ENCODE results near the gene KLKB1. TPM values are rescaled to one million over a fixed set of nuclear protein-coding genes. Genes with fewer than 3 reads are reported as not detected.

KLKB1 gene
- total RNA-seq, 6 experiments from 2014 or later = not detected

DNA sequence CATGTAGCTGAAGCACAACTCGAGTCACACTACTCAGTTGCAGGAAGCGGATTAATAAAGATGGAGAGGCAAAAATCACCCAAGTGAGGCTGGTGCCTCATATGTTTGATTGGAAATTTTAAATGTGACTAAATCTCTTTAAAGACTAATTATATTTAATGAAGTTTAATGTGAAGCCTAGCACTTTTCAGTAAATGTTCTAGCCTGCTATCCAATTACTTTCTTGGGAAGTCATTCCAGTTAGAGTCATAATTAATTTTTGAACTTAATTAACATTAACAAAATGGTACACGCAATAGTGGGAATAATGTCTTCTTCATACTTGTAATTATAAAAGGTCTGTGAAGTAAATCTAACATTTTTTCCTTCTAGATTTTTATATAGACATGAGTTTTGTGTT, 59.3 kb downstream of the KLKB1 start:
- Mint-ChIP-seq H3K4me3 (no peak overlapping the region), H3K27me3 (ENCODE audit: insufficient read depth) (peaks cover 7% of the 10 kb centered on the region; the same call in 1 of the 2 replicates), H3K4me1 (ENCODE audit: low read depth) (no peaks in the 10 kb centered on the region), H3K9me3 (no peaks in the 10 kb centered on the region), H3K36me3 (ENCODE audit: low read depth) (no peaks in the 10 kb centered on the region), H3K27ac (no peak overlapping the region)
- no peak for TF ChIP-seq CTCF (IDR thresholded peaks at IDR 0.05)
- DNase-seq = no peak

- Mint-ChIP-seq H3K36me3 (ENCODE audit: low read depth) (no peaks in the 10 kb centered on the region), H3K27me3 (ENCODE audit: insufficient read depth) (peaks cover 6% of the 10 kb centered on the region; the same call in 1 of the 2 replicates), H3K4me3 (no peak overlapping the region), H3K9me3 (no peaks in the 10 kb centered on the region), H3K4me1 (ENCODE audit: low read depth) (no peaks in the 10 kb centered on the region), H3K27ac (no peak overlapping the region)
- DNase-seq = no peak
- TF ChIP-seq CTCF (IDR thresholded peaks at IDR 0.05) = no peak
These were observed 64.1 kb downstream of the KLKB1 start for GRCh38 chr4:186291256-186291890.

GRCh38 chr4:186294160-186294559, 66.9 kb downstream of the KLKB1 start:
- Mint-ChIP-seq H3K27me3 (ENCODE audit: insufficient read depth) (peaks cover 4% of the 10 kb centered on the region), H3K36me3 (ENCODE audit: low read depth) (no peaks in the 10 kb centered on the region), H3K4me3 (no peak overlapping the region), H3K27ac (no peak overlapping the region), H3K4me1 (ENCODE audit: low read depth) (peaks cover 6% of the 10 kb centered on the region), H3K9me3 (no peaks in the 10 kb centered on the region)
- TF ChIP-seq CTCF (IDR thresholded peaks at IDR 0.05) = no peak
- no peak for DNase-seq

DNA sequence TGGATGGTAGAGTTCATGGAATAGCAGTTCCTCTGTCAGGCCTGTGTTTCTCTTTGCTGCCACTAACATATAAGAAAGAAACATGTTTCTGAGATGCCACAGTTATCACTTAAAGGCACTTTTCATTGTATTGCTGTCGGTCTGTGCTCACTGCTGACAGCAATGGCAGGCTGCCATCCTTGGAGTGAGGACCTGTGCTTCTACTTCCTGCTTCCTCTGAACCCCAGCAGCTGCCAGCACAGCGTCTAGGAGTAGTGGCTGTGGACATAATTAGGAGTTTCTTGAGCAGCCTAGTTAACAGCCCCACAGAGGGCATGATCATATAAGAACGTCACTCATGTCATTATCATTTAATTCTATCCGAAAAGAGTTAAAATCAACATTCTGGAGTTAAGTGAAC, 69.2 kb downstream of the KLKB1 start:
- H3K4me1 Mint-ChIP-seq (ENCODE audit: low read depth) = peaks cover 6% of the 10 kb centered on the region

DNA sequence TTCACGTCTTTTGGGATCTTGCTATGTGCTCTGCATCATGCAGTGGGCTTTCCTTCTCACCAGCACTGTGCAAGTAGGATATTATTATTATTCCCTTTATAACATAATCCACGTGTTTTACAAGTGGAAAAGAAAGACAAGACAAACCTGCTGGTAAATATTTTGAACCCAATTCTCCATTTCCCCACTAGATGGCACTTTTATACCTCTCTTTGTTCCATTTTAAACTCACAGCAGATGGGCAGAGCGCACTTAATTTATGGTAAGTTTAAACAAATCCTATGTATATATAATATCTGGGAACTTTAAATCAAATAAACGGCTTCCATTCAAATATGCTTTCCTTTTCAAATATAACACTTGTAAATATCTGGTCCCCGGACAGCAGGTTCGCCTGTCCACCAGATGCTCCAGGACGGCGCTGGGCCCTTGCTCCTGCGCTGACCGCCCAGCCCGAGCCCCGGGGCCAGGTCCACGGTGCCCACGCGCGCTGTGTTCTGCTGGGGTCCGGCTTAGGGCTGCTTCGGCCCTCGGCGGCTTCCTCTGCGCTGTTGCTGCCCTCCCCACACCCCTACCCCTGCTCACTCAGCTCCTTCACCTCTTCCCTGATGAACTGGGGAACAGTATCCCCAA, 69.8 kb downstream of the KLKB1 start:
- H3K9me3 Mint-ChIP-seq = no peaks in the 10 kb centered on the region
- peak; percentile 66 for DNase-seq
- no peak overlapping the region for H3K27ac Mint-ChIP-seq
- no peak overlapping the region; the same call in 1 of the 2 replicates for H3K4me3 Mint-ChIP-seq
- H3K27me3 Mint-ChIP-seq (ENCODE audit: insufficient read depth) = peaks cover 6% of the 10 kb centered on the region
- peak; percentile 84 for TF ChIP-seq CTCF (IDR thresholded peaks at IDR 0.05)
- no peaks in the 10 kb centered on the region for H3K36me3 Mint-ChIP-seq (ENCODE audit: low read depth)
- H3K4me1 Mint-ChIP-seq (ENCODE audit: low read depth) = peaks cover 6% of the 10 kb centered on the region

More for the DNA sequence above, 69.2 kb downstream of the KLKB1 start:
- H3K27me3 Mint-ChIP-seq (ENCODE audit: insufficient read depth) = peaks cover 6% of the 10 kb centered on the region
- no peak for TF ChIP-seq CTCF (IDR thresholded peaks at IDR 0.05)
- H3K27ac Mint-ChIP-seq = no peak overlapping the region
- DNase-seq = no peak
- no peaks in the 10 kb centered on the region for H3K9me3 Mint-ChIP-seq
- H3K36me3 Mint-ChIP-seq (ENCODE audit: low read depth) = no peaks in the 10 kb centered on the region
- H3K4me3 Mint-ChIP-seq = no peak overlapping the region
